CD1c-positive myeloid dendritic cell (primary cell): ENCODE results near the gene PROM1.

ENCODE experiments used
- DNase-seq: peaks from one replicate; pipeline ENCODE4 v3.0.0-alpha.2; 2016; ENCODE audit errors: extremely low spot score

Gene PROM1

DNA sequence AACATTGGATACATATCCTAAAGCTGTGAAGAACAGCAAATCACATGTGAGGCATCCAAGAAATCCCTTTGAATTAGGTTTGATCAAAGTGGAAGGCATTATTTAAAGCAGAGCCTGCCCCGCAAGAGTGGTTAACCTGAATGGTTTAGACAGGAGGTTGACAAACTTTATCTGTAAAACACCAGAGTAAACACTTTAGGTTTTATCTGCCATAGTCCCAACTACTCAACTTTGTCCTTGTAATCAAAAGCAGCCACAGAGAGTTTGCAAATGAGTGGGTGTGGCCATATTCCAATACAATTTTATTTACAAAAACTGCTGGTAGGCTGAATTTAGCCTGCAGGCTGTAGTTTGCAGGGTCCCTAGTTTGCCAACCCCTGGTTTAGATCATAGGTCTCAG is 95.6 kb downstream of the PROM1 start:
- no peak for DNase-seq

GRCh38 chr4:15986907-15987306 is 96.9 kb downstream of the PROM1 start:
- no peak for DNase-seq

- no peak for DNase-seq
Measured at GRCh38 chr4:15983610-15984009, 100.2 kb downstream of the PROM1 start.

GRCh38 chr4:15982842-15983524 is 100.8 kb downstream of the PROM1 start:
- no peak for DNase-seq

DNA sequence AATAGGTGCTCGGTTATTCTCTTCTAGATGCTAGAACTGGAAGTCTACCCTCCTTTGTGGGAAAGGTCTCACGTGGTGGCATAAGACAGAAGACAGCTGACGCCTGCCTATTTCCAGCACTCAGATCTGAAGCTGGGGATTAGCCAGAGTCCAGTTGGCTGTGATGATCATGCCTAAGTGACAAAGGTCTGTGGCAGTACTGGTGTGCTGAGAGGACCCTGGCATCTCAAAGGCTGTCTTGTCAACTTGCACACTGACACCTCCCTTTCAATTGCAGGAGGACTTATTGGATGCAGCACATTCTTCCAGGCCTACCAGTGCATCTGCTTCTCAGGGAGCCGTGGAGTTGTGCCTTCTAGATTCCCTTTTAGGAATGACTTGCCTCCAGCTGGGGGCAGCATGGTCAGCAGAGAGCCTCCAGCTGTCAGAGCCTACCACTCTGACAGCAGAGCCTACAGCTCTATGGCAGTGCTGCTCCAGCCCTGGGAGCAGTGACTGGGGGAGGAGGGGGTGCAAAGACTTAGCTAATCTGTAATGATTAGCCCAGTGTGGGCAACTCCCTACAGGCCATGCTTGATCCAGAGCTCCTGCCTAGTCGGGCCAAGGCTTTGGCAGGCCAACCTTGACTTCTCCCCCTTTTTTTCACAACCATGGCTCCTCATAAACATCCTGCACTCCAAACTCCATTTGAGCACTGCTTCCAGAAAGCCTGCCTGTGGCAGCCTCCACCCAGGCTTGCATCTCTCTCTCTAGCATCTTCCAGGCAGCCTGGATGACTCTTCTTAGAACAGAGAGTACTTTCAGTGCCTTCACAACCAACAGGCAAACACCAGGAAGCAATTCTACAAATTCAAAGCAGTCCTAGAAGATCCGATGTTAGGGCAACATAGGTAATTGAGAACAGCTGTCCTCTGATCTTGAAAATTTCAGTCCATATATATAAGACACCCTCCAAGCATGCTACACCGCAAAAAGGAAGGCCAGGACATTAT is 107.1 kb downstream of the PROM1 start:
- DNase-seq, result no peak

DNA sequence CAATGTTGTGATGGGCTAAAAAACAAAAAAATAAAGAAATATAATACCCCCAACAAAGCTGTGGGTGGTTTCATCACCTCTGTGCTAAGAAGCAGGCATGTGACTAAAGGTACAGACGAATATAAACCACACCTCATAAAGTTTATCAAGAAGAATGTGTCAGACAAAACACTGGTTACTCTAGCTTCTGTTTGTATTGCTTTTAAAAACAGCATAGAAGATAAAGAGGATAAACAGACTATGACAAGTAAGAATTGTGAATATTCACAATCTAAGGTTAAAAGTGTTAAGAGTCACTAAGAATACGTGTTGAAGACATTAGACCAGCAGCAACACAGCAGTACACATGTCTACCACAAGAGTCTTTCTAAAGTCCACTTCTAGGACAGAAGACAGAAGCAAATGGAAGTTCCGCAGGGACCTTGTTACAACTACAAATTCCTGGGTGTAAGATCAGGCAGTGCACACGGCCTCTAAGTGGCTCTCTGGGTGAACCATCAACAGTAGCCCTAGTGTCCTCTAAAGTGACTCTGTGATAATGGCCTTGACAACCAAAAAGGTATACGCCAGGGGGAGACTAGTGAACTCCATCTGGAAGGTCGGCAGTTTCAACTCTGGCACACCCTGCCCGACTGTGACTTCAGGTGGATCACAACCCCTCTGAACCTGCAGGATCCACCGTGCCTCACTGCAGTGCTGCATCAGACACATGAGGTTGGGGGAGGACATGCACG is 112.6 kb downstream of the PROM1 start:
- DNase-seq, result no peak

DNA sequence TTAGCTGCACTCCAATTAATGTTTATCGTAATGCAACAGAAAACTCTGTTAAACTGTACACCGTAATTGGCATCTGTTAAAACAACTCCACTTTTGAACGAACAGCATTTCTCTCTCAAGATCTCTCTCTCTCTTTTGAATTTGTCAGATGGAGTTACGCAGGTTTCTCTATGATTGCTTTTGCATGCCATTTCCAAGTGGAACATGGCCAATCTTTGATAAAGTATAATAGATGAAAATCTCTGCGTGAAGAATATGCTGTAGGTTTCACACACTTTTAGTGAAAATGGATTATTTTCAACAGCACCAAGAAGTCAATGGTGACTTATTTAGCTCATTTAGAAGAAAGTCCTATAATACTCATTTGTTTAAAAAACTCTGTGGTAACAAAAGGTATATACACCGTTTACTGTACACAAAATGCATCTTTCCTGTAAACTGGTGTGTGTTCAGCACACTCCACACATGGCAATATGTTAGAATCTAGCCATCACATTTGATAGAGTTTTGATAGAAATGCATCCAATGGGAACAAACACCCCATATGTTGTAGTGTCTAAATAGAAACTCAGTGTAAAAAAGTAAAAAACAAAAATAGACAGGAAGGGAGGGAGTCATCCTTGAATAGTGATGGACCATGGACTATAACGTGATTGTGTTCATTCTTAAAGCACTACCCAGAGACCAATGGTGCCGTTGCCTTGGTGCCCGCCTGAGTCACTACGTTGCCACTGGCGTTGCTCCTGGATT is 115.1 kb downstream of the PROM1 start:
- DNase-seq, result no peak

DNA sequence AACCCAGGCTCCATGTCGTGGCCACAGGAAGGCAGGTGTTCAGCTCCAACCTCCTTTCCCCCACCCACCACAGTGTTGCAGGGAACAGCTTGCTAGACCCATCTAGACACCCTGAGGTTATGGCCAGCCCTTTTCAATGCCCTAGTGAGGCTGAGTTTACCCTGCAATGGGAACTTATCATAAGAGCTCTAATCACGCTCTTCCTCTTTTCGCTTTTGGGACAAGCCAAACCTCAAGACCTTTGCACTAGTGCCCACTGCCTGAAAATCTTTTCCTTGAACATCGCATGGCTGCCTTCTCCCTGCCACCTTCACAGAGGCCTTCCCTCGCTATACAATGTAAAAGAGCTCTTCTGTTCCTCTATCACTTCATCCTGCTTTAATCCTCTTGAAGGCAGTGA is 118.5 kb downstream of the PROM1 start:
- peak; percentile 9 for DNase-seq

GRCh38 chr4:15964159-15964558 is 119.7 kb downstream of the PROM1 start:
- no peak for DNase-seq

- peak; percentile 22 for DNase-seq
Measured at GRCh38 chr4:15963576-15963975, 120.2 kb downstream of the PROM1 start.

- DNase-seq, result peak; percentile 30
Measured at GRCh38 chr4:15963001-15963451, 120.8 kb downstream of the PROM1 start, which contains the start of gene FGFBP2. Gene FGFBP2, minus strand, starts transcription at chr4:15963175. Its CDS starts 46 bp downstream, at chr4:15963129.

DNA sequence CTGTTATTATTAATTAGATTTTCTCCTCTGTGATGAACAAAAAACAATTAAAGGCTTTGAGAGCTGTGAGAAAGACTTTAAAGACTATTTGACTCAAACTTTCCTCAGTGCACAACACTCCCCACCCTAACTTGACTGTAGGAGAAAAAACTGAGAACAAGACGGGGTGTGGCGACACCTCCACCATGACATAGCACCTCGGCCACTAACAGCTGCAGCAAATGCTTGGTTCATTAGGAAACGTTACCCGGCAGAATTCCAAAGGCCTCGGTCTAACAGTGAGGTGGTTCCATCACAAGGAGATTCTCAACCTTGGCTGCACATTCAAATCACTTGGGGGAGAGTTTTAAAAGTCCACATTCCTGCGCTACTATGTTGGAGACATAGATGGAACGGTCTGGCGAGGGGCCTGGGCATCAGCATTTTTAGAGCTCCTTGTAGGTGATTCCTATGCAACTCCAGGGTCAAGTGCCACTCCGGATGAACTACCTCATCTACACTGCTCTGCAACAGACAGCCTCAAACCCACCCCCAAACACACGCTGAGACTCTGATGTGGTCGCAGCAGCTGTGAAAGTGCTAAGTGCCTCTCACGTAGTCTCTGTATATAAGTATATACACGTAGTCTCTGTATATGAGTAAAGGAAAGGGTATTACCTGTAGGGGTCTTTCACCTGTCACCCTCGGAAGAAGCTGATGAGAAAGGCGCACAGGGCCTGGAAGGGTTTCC is 121.9 kb downstream of the PROM1 start:
- DNase-seq, result no peak

DNA sequence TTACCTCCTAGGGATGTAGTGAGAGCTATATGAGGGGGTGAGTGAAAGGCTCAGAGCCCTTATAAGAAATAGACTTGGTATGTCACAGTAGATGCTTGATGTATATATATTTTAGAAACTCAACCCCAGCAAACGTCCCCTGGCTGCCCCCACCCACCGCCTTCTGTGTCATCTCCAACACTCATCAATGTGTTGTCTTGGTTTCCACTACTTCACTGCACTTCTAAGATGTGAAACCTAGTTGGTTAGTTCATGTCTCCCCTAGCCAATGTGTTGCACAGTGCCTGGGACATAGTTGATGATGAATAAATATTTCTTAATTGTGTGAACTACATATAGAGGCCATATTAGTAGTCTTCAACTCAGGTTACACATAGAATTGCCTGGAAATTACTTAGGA is 125.3 kb downstream of the PROM1 start:
- DNase-seq, result no peak

- peak; percentile 84 for DNase-seq
Measured at GRCh38 chr4:15956179-15956850, 127.5 kb downstream of the PROM1 start.

GRCh38 chr4:15955670-15956069 is 128.2 kb downstream of the PROM1 start:
- no peak for DNase-seq

DNA sequence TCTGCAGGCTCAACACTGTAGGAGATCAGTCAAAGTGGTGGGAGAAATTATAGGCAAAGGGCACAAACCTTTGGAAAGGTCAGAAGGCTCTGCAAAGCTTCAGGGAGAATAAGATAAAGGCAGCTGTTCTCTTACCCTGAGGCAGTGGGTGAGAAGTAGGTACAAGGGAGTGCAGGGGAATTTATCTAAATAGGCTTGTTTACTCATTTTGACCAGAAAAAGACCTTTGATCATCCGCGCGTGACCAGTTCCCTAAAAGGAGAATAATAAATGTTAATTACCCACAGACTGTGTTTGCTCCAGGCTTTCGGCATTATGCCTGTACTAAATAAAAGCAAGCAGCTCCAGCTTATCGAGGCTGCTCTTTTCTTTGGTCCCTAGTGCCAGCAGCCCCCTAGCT is 130.2 kb downstream of the PROM1 start:
- DNase-seq, result no peak

DNA sequence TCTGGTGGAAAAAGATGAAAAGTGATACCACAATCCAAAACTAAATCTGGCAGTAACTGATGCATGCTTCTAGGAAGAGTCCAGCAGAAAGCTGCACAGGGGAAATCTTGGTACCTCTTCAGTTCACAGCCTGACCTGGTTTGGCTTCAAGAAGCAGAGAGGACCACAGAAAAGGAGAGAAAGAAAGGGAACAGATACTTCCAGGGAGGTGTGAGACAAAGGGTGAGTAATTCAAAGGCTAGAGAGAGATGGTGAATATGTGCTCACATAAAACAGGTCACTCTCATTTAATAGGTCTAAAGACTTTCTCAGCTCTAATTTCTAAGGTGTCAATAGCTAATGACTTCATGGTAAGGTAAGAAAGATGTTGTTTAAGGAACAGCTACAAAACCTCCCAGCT is 132.0 kb downstream of the PROM1 start:
- DNase-seq, result no peak

- DNase-seq, result no peak
Measured at GRCh38 chr4:15948826-15949225, 135.0 kb downstream of the PROM1 start.

DNA sequence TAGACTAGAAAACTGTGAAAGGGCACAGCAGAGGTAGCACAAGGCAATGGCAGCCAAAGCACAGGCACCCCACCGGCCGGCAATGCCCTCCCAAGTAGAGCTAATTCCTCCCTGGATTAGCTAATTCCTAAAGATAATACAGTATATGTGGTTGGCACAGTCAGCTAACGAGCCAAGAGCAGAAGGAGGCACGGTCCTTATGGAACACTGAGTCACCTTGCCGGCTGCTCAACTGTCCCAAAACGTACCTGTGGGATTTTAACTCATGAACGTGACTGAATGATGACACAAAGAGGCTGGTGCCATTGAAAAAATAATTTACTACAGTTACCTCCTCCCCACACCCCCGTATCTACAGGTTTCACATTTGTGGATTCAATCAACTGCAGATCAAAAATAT is 136.1 kb downstream of the PROM1 start:
- DNase-seq, result no peak

DNA sequence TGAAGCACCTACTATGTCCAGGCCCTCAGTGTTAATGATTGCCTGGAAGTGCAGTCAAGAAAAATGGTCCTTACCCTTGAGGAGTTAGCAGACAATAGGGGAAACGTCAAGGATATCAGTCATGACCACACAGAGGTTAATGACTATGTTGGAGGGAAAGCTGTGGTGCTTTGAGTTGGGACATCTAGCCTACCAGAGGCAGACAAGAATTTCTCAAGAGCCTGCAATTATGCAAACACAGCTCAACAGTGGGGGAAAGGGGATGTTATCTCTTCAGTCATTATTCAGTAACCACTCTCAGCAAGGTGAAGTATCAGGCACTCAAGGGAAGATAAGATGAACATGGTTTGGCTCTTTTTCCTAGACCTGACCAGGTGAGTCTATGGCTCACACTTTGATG is 138.3 kb downstream of the PROM1 start:
- no peak for DNase-seq
